ENCODE results near the gene MRPL52.

- TF ChIP-seq CTCF (IDR thresholded peaks at IDR 0.05), result no peak
- TF ChIP-seq ZFX (IDR thresholded peaks at IDR 0.05; ENCODE audit: borderline replicate concordance), result no peak
Measured at GRCh38 chr14:22849212-22849819, 19.6 kb downstream of the MRPL52 start.
